ENCODE data around the gene VPS13C.
A peak's percentile ranks its signal among the peaks of the same experiment; 100 is the strongest.

Gene VPS13C

DNA sequence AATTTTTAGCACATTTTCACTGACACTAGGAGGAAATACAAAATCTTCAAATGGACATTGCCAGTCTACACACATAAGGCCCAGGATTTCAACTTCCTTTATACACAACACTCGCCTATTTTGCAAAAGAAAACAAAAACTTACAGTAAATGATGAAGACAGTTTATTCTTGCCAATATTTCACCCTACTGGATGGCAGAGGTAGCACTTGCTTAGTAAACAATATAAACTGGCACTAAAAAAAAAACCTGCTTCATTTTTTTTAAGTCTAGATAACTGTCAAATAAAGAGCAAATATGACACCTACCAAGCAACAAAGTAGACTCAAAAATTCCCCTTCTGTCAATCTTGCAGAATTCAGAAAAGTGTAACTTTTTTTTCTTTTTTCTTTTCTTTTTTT is 204.0 kb downstream of the VPS13C start:
- DNase-seq, result no peak

- DNase-seq, result no peak
Measured at GRCh38 chr15:61853195-61853594, 207.1 kb downstream of the VPS13C start.

- DNase-seq, result no peak
Measured at GRCh38 chr15:61851955-61852354, 208.3 kb downstream of the VPS13C start.

- no peak for DNase-seq
Measured at GRCh38 chr15:61849447-61849846, 210.8 kb downstream of the VPS13C start.

GRCh38 chr15:61841466-61841865 is 218.8 kb downstream of the VPS13C start:
- no peak for DNase-seq

DNA sequence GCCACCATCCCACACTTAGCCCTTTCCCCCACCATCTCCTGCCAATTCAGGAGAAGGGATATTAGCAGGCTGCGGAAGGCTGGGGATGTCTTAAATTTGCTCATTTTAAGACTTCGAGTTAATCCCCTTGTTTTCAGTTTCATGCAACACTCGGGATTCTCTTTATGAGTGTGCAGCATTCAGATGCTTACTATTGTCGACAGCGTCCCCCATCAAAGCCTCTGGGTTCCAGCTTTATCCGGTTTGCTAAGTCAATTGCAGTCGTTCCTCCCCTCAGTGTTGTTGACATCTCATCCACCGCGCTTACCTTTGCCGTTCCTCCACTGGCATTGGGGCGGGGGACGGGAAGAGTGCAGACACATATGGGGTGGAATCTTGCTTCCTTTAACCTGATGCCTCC is 220.2 kb downstream of the VPS13C start:
- no peak for DNase-seq

GRCh38 chr15:61839546-61839945 is 220.7 kb downstream of the VPS13C start:
- no peak for DNase-seq

- DNase-seq, result peak; percentile 41 to 78 (median 62)
Measured at GRCh38 chr15:61835496-61836106, 224.6 kb downstream of the VPS13C start.

DNA sequence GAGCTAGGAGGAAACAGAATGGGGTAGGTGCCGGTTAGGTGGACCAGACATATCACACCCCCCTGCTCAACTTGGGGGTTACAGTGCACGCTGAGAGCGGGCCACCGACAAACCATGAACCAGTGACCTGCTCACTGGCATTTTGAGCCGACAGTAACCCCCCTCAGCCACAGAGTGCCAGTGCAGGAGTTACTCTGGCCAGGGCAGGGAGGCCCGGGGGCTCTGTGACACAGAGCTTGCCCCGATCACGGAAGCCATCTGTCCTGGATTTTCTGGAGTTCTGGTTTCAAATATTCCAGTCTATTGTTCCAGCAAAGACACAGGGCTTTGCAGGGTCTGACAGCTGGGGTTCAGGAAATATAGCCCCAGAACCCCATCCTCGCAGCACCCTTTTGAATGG is 225.2 kb downstream of the VPS13C start:
- DNase-seq, result no peak

DNA sequence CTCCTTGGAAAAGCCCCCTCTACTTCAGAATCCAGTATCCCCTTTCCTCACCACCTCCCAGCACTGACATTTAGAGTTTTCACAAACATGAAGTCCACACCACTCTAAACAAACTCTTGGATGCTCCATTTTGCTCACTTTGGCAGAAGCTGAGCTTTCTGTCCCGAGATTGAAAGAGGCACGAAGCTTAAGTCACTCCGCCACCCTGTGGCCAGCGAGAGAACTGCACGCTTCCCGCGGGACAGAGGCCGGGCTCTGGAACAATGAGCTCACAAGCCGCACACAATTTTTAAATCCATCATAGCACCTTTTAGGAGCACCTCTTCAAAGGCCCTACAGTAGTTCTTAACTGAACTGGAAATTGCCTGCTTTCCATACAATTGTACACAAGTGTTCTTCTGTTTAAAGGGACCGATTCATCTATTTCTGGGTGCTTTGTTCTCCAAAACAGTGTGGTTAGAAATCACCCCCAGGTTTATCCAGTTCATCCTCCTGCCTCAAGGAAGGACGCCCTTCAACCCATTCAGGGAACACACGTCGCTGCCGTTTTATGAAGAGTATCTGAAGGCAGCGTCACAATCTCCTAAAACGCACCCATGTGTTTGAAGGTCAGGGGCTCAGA is 226.1 kb downstream of the VPS13C start:
- DNase-seq, result peak; percentile 60 to 83 (median 80)

DNA sequence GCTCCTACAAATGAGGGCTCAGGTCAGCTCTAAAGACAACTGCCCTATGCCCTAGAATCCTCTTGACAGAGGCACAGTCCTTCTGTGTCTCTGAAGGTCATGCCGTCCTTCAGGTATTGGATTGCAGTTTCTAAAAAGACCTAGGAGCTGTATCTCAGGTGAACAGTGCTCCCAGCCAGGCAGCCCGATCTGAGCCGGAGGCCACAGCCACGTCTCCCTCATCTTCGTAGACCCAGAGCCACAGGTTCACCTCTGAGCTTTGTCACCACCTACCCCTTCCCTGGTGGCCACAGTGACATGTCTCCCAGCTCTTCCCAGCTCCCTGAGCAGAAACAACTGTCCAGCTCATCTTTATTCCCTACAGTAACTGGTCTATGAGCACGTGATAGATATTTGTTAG is 228.0 kb downstream of the VPS13C start:
- DNase-seq, result no peak

- peak in 1 of 3 experiments; percentile 45 for DNase-seq
Measured at GRCh38 chr15:61831505-61831921, 228.7 kb downstream of the VPS13C start.

- DNase-seq, result no peak
Measured at GRCh38 chr15:61830536-61831330, 229.5 kb downstream of the VPS13C start.

- no peak for DNase-seq
Measured at GRCh38 chr15:61829514-61829889, 230.7 kb downstream of the VPS13C start.

DNA sequence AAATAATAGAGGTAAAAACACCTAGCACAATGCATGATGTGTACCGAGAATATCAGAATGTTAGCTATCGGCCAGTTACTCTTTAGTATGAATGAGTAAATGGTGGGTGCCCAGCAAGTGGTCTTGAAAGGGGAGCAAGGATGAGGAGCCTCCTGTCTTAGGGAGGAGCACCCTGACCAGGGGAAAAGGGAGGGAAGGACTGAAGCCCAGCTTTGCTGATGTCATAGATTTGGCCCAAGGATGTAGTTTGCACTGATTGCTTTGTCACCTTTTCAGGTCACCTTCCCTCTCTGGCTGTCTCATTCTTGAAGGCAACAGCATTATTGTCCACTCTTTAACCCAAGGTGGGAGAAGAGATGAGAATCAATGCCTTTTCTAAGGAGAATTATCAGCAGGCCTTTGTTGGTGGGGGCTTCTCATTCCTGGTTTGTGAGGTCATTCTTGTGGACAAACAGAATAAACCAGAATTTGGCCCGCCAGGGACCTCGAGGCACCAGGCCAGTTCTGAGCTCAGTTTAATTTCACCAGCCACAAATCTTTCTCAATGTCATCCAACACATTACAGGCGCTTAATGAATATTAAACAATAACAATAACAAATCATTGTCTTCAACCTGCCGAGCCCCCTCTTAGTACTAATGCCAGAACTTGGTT is 231.3 kb downstream of the VPS13C start:
- no peak for DNase-seq

DNA sequence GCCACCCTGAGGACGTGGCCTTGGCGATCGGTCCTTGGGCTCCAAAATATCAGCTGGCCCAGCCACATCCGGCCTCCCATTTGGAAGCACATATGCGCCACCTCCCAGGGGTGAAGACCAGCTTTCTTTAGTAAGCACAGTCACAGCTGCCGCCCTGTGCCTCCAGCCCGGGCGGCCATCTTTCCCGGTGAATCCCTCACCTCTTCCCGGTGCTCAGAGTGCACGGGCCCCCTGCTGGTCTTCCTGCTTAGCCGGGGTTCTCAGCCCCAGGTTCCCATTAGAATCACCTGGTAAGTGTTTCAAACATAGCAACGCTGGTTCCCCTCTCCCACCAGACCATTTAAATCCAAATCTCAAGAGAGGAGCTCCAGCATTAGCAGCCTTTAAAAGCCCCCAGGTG is 232.2 kb downstream of the VPS13C start:
- no peak for DNase-seq

- no peak for DNase-seq
Measured at GRCh38 chr15:61827131-61827530, 233.1 kb downstream of the VPS13C start.

GRCh38 chr15:61824291-61824690 is 236.0 kb downstream of the VPS13C start:
- DNase-seq, result no peak

DNA sequence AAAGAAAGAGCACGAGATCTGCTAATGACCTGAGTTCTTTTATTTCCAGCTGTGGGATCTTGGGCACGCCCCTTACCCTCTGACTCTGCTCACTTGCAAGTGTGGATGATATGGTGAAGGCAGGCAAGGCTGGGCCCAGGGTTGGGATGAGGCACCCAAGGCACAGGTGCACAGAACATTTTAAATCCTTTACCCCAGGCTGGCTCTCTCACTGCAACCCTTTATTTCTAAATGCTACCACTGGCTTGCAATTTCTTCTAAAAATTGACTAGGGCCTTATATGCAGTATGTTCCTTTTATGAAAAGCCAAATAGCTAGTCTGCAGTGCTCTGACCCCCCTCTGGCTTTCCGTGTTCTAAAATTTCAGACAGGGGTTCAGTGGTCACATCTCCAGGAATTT is 237.7 kb downstream of the VPS13C start:
- DNase-seq, result no peak

- DNase-seq, result no peak
Measured at GRCh38 chr15:61820951-61821350, 239.3 kb downstream of the VPS13C start.

GRCh38 chr15:61820212-61820611 is 240.0 kb downstream of the VPS13C start:
- DNase-seq, result no peak

- no peak for DNase-seq
Measured at GRCh38 chr15:61819386-61819785, 240.9 kb downstream of the VPS13C start.

GRCh38 chr15:61818801-61819200 is 241.4 kb downstream of the VPS13C start:
- no peak for DNase-seq

DNA sequence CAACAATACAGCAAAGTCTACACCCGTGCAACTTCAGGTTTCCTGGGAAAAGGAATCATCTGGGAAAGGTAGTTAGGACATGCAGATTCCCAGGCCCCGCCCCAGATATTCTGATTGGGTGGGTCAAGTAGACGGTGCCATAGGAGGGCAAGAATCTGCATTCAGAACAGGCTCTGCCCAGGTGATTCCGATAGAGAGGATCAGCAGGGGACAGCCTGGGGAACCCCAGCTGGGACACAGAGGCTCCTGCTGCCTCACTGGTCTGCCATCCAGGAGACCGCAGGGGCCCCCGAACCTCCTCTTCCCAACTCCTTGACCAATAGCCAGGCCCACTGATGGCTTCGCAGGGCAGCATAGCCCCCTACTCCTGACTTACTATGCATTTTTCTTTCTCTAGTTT is 243.4 kb downstream of the VPS13C start:
- DNase-seq, result no peak

All from NCI-H1417 (cell line).